Measurements from ENCODE around the gene KRT14.

DNA sequence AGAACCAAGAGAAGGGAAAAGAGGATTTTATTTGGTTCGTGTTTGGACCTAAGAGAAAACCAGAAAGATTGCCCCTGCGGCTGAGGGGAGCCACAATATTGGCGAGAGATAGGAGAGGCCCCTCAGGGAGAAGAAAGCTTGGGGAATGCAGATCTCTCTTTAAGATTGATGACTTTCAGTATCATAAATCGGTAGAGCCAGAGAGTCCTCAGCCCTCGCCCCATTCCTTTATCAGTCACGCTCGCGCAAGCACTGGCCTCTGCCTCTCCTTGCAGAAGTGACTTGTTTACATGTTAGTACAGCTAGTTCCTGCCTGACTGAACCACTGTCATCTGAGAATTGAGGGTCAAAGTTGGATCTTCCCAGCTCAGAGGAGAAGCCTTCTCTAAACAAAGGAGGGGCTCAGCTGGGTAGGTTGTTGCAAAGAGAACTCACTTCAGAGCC, 37.1 kb downstream of the KRT14 start:
- TF ChIP-seq, protein P1, sequence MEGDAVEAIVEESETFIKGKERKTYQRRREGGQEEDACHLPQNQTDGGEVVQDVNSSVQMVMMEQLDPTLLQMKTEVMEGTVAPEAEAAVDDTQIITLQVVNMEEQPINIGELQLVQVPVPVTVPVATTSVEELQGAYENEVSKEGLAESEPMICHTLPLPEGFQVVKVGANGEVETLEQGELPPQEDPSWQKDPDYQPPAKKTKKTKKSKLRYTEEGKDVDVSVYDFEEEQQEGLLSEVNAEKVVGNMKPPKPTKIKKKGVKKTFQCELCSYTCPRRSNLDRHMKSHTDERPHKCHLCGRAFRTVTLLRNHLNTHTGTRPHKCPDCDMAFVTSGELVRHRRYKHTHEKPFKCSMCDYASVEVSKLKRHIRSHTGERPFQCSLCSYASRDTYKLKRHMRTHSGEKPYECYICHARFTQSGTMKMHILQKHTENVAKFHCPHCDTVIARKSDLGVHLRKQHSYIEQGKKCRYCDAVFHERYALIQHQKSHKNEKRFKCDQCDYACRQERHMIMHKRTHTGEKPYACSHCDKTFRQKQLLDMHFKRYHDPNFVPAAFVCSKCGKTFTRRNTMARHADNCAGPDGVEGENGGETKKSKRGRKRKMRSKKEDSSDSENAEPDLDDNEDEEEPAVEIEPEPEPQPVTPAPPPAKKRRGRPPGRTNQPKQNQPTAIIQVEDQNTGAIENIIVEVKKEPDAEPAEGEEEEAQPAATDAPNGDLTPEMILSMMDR (IDR thresholded peaks at IDR 0.05), result no peak
- TF ChIP-seq POLR2A (IDR thresholded peaks at IDR 0.05), result no peak
